Astrocyte of the cerebellum (primary cell): ENCODE results near the gene FBLN2.
A peak's percentile ranks its signal among the peaks of the same experiment; 100 is the strongest.

Experiments used
- DNase-seq: peaks from one replicate; pipeline ENCODE4 v3.0.0-alpha.2; 2011; ENCODE audit warnings: low read depth
- H3K4me3 ChIP-seq: 2 replicates; pipeline ENCODE4 v1.5.1; 2011; ENCODE audit warnings: mild to moderate bottlenecking, low read depth, low read length, moderate library complexity
- CTCF ChIP-seq: IDR thresholded peaks from 2 replicates; pipeline ENCODE4 v1.5.1; 2012; ENCODE audit warnings: low read length, low read depth, moderate library complexity, mild to moderate bottlenecking; ENCODE audit errors: missing control alignments
- in situ Hi-C: cut with HindIII; loops from 2 replicates; pipeline ENCODE4 v1.10.0; 2017; ENCODE audit warnings: low sequenced_read_pairs

Gene FBLN2

DNA sequence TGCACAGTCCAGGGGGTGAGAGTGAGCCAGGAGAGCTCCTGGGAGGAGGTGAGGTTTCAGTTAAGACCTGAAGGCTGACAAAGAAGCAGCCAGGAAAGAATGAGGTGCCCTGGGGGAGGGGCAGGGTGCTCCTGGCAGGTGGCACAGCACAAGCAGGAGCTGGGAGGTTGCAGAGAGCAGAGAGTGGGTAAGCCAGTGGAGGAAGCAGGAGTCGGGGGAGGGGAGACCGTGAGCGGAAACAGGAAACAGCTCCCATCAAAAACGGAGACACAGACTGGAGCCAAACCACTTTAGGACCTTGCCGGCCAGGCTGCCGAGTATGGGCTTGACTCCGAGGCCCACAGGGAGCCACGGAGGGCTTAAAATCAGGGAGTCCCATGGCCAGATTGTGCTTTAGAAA, 12.1 kb upstream of the FBLN2 start:
- DNase-seq: no peak
- in situ Hi-C loops: no loop called here
- no peak for TF ChIP-seq CTCF
- no peak overlapping the region for H3K4me3 ChIP-seq

- DNase-seq: no peak
- in situ Hi-C loops: no loop called here
- no peak for TF ChIP-seq CTCF
- no peak overlapping the region for H3K4me3 ChIP-seq
These were observed 11.5 kb upstream of the FBLN2 start for GRCh38 chr3:13537244-13537908.

- in situ Hi-C loops: no loop called here
- no peak overlapping the region for H3K4me3 ChIP-seq
- TF ChIP-seq CTCF: no peak
- DNase-seq: peak; percentile 80
These were observed 11.0 kb upstream of the FBLN2 start for GRCh38 chr3:13537909-13538296.

GRCh38 chr3:13538520-13539291, 10.2 kb upstream of the FBLN2 start:
- no peak for TF ChIP-seq CTCF
- no peak for DNase-seq
- in situ Hi-C loops: no loop called here
- H3K4me3 ChIP-seq: no peak overlapping the region

DNA sequence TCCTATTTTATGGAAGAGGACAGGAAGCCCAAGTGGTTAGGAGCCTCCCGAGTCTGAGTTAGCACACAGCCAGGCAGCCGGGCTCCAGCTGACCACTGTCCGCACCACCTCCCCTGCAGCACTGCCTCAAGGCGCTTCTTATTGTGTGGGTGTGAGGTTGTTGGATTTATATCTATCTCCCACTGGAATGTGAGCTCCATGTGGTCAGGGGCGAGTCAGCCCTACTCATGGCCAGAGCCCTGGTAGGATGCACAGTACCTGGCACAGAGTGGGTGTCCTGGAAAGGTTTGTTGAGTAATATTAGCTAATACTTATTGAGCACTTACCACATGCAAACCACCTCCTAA, 9.7 kb upstream of the FBLN2 start:
- no peak for TF ChIP-seq CTCF
- DNase-seq: peak; percentile 20
- in situ Hi-C loops: no loop called here
- no peak overlapping the region for H3K4me3 ChIP-seq

GRCh38 chr3:13539671-13540070, 9.3 kb upstream of the FBLN2 start:
- TF ChIP-seq CTCF: no peak

More at GRCh38 chr3:13539671-13540070, 9.3 kb upstream of the FBLN2 start:
- H3K4me3 ChIP-seq: no peak overlapping the region
- no peak for DNase-seq
- in situ Hi-C loops: no loop called here
